ENCODE measurements around the gene OST4. TPM values are rescaled to one million over a fixed set of nuclear protein-coding genes. Genes with fewer than 3 reads are reported as not detected.

OST4 gene
- total RNA-seq: 308 and 345 TPM in 2 replicates

GRCh38 chr2:27071277-27071989 lies at the start of gene OST4:
Gene OST4, minus strand, starts transcription at chr2:27071654.

GRCh38 chr2:27118525-27119329 lies 47.3 kb upstream of the OST4 start, which contains the start of gene CGREF1:
Gene CGREF1, minus strand, starts transcription at chr2:27119128. Its CDS starts 14,762 bp downstream, at chr2:27104366.

GRCh38 chr2:27086724-27087593 lies 15.5 kb upstream of the OST4 start, which contains the start of gene KHK:
Gene KHK, plus strand, starts transcription at chr2:27086772. Its CDS starts 488 bp downstream, at chr2:27087260.

DNA sequence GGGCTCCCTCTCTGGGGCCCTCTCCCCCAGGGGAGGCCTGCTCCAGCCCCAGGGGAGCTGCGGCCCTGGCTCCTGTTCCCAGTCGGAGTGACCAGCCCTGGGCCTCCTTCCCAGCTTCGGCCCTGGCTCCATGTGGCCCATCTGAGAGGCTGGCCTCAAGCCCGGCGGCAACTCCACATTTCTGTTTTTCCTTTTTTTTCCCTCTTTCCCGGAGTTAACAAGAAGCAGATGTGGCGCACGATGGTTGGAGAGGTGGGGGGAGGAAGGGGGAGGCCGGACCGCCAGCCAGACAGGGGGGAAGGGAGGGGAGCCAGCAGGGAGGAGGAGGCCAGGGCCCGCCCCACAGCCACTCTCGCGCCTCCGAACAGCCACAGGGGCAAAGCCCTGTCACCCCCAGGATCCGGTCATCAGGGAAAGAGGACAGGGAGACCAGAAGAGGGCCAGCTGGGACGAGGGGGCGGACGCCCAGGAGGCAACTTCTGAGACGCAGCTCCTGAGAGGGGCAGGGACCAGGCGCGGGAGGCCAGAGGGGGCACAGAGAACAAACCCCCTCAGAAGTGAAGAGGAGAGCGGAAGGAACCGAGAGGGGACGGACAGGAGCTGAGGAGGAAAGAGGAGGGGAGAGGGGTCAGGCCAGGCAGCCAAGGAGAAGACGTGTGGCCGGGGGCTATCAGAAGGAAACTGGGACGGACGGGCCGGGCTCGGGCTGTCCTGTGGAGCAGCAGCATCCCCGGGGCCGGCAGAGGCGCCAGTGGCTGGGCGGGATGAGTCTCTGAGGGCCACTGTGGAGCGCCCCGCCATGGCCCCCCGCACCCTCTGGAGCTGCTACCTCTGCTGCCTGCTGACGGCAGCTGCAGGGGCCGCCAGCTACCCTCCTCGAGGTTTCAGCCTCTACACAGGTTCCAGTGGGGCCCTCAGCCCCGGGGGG lies 7.1 kb upstream of the OST4 start, which contains the start of gene EMILIN1:
Gene EMILIN1 (plus strand): TSS at position 349 of the 928 bp plus-strand sequence. CDS start 451 bp downstream, at position 800.

DNA sequence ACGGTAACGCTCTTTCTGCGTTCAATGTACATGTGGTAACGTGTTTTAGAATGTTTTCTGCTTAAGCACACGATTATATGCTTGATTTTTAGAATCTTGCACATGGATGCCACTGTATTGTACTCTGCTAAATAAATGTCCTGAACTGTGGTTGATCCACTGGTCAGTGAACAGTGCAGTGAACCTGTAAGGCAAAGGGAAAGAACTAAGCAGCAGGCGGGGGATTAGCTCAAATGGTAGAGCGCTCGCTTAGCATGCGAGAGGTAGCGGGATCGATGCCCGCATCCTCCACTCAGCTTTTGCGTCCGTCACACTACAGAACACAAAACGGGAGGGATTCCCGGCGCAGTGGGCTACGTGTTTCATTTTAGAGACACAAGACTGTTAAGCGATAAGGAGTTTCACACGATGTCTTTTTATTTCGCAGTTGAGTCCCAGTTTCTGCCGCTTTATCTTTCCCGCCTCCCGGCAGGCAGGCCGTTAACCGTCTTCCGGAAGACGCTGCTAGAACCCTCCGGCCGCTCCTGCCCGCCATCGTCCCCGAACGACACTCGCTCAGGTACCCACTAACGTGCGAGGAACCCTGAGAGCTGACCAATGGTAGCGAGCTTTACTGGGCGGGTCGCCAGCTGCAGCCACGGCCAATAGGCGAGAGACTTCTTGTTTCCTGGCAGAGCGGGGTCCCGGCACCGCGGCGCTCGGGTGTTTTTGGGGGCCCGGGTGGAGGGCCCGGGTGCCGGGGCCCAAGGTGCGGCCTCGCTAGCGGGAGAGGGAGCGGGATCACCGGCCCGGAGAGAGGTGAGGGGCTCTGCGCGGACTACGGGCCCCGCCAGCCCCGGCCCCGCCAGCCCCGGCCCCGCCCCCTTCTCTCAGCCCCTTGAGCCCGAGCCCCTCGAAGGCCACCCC lies 20.2 kb downstream of the OST4 start, which contains the start of gene AGBL5:
Gene AGBL5 (plus strand): TSS at position 673 of the 906 bp plus-strand sequence. CDS start 1,291 bp downstream, outside the sequence.

DNA sequence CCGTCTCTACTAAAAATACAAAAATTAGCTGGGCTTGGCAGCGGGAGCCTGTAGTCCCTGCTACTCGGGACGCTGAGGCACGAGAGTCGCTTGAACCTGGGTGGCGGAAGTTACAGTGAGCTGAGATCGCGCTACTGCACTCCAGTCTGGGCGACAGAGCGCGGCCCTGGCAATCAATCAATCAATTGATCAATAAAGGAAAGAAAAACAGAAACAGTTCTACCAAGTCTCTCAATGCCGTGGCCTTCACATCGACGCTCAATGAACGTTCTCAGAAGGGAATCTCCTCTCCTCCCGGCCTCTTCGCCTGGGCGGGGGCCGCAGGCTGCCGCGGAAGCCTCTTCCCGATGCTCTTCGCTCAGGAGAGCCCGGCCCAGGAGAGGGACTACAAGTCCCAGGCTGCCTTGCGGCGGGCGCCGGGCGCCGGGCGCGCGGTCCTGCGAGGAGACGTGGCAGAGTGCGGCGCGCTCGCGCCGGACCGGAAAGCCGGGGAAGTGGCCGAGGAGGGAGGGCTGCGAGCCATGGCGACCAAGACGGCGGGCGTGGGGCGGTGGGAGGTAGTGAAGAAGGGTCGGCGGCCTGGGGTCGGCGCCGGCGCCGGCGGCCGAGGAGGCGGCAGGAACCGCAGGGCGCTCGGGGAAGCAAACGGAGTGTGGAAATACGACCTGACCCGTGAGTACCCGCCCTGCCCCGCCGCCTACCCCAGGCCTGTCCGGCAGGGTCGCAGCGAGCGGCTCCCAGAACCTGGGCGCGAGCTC lies 38.8 kb downstream of the OST4 start, which contains the start of gene TMEM214:
Gene TMEM214 (plus strand): TSS at position 471 of the 758 bp plus-strand sequence. CDS start 51 bp downstream, at position 522.

Other genes with a start within 250 kb of the OST4 start
- not detected in 2 replicates for gene DPYSL5, start 223.5 kb downstream of the OST4 start, total RNA-seq
- 1.7 and 2.4 TPM in 2 replicates for gene MAPRE3, start 101.0 kb downstream of the OST4 start, total RNA-seq
- gene TMEM214, start 38.7 kb downstream of the OST4 start, total RNA-seq: 7.9 and 15.4 TPM in 2 replicates
- gene AGBL5, start 20.0 kb downstream of the OST4 start, total RNA-seq: 13.6 and 18.6 TPM in 2 replicates
- gene EMILIN1, start 7.0 kb upstream of the OST4 start, total RNA-seq: 0.21 and 0.24 TPM in 2 replicates
- 0.85 and 1.7 TPM in 2 replicates for gene KHK, start 15.1 kb upstream of the OST4 start, total RNA-seq
- gene CGREF1, start 47.5 kb upstream of the OST4 start, total RNA-seq: 8.7 TPM in 1 of 2 replicates, not detected in the other
- not detected in 2 replicates for gene ABHD1, start 52.2 kb upstream of the OST4 start, total RNA-seq
- gene PREB, start 63.0 kb upstream of the OST4 start, total RNA-seq: 35.0 and 43.6 TPM in 2 replicates
- gene PRR30, start 67.8 kb upstream of the OST4 start, total RNA-seq: not detected in 2 replicates
- gene TCF23, start 77.3 kb upstream of the OST4 start, total RNA-seq: not detected in 2 replicates
- 267 and 280 TPM in 2 replicates for gene ATRAID, start 140.4 kb upstream of the OST4 start, total RNA-seq
- gene SLC5A6, start 140.6 kb upstream of the OST4 start, total RNA-seq: 26.9 and 34.7 TPM in 2 replicates
- gene CAD, start 145.7 kb upstream of the OST4 start, total RNA-seq: 30.3 and 36.4 TPM in 2 replicates
- not detected in 2 replicates for gene SLC30A3, start 191.4 kb upstream of the OST4 start, total RNA-seq
- gene DNAJC5G, start 203.8 kb upstream of the OST4 start, total RNA-seq: not detected in 2 replicates
- gene TRIM54, start 210.8 kb upstream of the OST4 start, total RNA-seq: 0.24 and 0.43 TPM in 2 replicates
- 0.48 and 0.85 TPM in 2 replicates for gene UCN, start 236.8 kb upstream of the OST4 start, total RNA-seq